ENCODE data around the gene KANK3.

The KANK3 gene

DNA sequence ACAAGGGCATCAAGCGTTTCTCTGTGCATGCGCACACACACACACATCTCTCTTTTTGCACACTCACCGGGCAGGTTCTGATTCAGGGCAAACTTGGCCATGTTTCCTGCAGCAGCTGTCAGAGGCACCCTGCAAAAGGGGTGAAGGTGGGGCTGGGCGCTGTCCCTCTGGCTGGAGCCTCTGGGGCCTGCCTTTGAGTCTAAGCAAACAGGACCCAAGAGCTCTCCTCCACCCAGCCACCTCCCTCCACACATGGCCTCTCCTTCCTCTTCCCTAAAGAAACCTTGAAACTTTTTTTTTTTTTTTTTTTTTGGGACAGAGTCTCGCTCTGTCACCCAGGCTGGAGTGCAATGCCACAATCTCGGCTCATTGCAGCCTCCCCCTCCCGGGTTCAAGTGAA is 5.3 kb downstream of the KANK3 start:
- Mint-ChIP-seq H3K27me3 (peaks cover 30 to 75% of the 10 kb centered on the region in 2 donors), H3K4me1 (peaks cover 16 to 26% of the 10 kb centered on the region in 2 donors), H3K27ac (peak overlapping the region; percentile 25), H3K4me3 (no peak overlapping the region), H3K36me3 (no peaks in the 10 kb centered on the region), H3K9me3 (no peaks in the 10 kb centered on the region)
- DNase-seq (no peak), ATAC-seq (replicated peaks) (no peak)

DNA sequence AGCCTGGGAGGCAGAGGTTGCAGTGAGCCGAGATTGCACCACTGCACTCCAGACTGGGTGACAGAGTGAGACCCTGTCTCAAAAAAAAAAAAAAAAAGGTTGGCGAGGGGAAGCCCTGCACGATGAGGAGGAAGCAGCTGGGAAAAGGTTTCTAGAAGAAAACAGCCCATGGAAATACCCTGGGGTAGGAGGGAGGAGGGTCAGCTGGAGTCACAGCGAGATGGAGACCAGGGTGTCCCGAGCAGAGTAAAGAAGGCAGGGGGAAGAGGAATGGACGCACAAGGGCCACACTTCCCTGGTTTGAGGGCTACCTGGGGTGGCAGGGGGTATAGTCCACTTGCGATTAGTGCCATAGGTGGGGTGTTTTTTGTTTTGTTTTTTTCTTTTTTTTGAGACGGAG is 6.4 kb downstream of the KANK3 start:
- Mint-ChIP-seq H3K4me3 (peak overlapping the region in 1 of 2 donors; percentile 26), H3K4me1 (peaks cover 16 to 21% of the 10 kb centered on the region in 2 donors), H3K9me3 (no peaks in the 10 kb centered on the region), H3K27me3 (peaks cover 30 to 70% of the 10 kb centered on the region in 2 donors), H3K36me3 (no peaks in the 10 kb centered on the region), H3K27ac (no peak overlapping the region)
- ATAC-seq (replicated peaks) (no peak), DNase-seq (no peak)

DNA sequence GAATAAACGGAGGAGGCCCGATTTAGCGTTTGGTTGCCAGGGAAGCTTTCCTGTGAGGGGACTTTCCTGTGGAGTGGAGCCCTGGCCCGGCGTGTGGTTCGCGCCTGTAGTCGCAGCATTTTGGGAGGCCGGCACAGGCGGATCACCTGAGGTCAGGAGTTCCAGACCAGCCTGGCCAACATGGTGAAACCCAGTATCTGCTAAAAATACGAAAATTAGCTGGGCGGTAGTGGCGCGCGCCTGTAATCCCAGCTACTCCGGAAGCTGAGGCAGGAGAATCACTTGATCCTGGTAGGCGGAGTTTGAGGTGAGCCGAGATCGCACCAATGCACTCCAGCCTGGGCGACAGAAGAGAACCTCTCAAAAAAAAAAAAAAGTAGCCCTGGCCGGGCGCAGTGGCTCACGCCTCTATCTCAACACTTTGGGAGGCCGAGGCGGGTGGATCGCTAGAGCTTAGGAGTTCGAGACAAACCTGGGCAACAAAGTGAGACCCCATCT is 6.9 kb downstream of the KANK3 start:
- ATAC-seq (replicated peaks), result no peak
- peaks cover 30 to 70% of the 10 kb centered on the region in 2 donors for H3K27me3 Mint-ChIP-seq
- no peak for DNase-seq
- H3K4me3 Mint-ChIP-seq, result peak overlapping the region; percentile 57 to 59
- no peaks in the 10 kb centered on the region for H3K36me3 Mint-ChIP-seq
- no peaks in the 10 kb centered on the region for H3K9me3 Mint-ChIP-seq
- H3K27ac Mint-ChIP-seq, result no peak overlapping the region
- peaks cover 16 to 21% of the 10 kb centered on the region in 2 donors for H3K4me1 Mint-ChIP-seq

DNA sequence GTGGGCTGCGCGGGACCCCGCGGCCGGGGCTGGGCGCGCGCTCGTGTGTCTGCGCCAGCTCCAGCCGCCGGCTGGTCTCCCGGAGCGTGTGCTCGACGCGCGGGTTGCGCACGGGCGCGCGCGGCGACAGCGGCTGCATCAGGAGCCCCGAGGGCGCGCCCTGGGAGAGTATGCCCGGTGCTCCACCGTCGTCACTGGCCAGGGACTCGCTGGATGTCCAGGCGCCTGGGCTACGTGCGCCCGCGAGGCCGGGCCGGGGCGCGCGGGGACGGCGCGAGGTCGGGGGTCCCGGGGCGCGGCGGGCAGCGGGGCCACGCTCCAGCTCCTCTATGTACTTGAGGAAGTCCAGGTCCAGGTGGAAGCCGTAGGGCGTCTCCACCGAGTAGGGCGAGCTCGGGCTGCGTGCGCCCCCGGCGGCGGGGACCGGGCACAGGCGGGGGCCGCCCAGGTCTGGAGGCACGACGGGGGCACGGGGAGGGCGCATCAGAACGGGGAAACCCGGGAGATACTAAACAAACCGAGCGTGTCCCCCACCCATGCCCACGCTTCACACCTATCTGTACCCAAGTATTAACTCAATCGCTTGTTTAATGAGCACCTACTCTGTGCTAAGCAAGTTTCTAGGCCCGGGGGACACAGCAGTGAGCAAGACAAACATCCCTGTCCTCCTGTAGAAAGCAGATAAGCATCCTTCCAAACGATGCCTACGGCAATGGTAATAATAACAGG is 7.6 kb downstream of the KANK3 start:
- peak; percentile 63 to 73 for ATAC-seq (replicated peaks)
- no peaks in the 10 kb centered on the region for H3K36me3 Mint-ChIP-seq

DNA sequence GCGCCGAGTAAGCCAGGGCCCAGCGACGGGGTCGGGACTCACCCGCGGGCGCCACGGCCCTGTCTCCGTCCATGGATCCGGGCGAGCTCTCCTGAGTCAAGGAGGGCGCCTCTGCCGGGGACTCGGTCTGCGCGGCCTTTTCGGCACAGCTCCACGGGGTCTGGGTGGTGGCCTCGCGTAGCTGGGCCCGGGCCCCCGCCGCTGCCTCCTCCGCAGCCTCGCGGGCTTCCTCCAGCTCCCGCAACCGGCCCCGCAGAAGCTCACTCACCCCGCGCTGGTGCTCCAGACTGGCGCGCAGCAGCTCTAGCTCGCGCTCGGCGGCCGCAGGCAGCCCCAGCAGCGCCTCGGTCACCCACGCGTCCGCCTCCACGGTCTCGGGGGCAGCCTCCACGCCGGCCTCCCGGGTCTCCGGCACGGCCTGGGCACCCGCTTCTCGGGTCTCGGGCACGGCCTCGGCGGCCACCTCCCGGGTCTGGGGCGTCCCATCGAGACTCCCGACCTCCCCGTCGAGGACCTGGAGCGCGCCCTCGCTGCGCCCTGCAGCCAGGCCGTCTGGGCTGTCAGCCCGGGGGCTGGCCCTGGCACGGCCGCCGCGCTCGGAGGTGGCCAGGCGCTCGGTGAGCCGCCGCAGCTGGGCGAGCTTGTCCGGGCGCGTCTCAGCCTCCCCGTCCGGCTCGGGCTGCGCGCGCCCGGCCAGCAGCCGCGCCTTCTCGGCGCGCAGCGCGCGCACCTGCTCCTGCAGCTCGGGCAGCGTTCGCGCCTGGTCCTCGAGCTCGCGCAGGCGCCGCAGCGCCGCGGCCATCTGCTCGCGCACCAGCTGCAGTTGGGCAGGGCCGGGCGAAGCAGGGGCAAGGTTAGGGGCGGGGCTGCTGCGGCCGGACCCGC is 8.4 kb downstream of the KANK3 start:
- ATAC-seq (replicated peaks), result peak; percentile 70 to 80
- DNase-seq, result peak; percentile 32
- Mint-ChIP-seq H3K36me3 (no peaks in the 10 kb centered on the region), H3K4me1 (peaks cover 12 to 18% of the 10 kb centered on the region in 2 donors), H3K9me3 (no peaks in the 10 kb centered on the region), H3K4me3 (peak overlapping the region; percentile 10 to 30), H3K27me3 (peaks cover 23 to 68% of the 10 kb centered on the region in 2 donors), H3K27ac (no peak overlapping the region)

More for the DNA sequence above, 7.6 kb downstream of the KANK3 start:
- peak overlapping the region; percentile 57 to 59 for H3K4me3 Mint-ChIP-seq
- H3K27ac Mint-ChIP-seq, result no peak overlapping the region
- DNase-seq, result peak; percentile 35
- no peaks in the 10 kb centered on the region for H3K9me3 Mint-ChIP-seq
- H3K27me3 Mint-ChIP-seq, result peaks cover 26 to 69% of the 10 kb centered on the region in 2 donors
- peaks cover 13 to 17% of the 10 kb centered on the region in 2 donors for H3K4me1 Mint-ChIP-seq

DNA sequence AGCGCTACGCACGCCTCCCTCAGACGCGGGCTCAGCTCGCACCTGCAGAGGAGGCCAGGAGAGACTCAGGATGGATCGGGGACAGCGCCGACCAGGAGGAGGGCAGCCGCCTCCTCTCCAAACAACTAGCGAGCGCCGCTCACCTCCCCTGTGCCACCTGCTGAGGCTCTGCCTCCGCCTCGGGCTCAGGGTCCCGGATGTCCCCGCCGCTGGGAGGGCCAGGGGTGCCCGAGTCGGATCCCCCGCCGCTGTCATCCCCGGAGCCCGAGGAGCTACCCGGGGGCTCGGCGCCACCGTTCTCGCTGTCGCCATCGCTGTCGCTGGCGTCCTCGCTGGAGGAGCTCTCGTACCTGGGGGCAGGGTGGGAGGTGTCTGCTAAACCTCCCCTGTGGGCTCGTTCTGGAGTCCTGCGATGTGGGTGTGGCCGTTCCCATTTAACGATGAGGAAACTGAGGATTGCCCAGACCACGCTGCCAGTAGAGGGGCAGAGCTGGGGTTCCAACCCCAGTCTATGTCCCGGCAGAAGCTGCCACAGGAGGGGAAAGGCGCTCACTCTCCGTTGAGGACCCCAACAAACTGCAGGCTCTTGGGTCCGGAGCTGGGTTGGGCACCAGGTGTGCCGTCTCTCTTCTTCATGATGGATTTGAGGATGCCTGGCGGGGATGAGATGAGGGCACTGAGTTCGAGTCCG is 9.2 kb downstream of the KANK3 start:
- H3K4me3 Mint-ChIP-seq, result peak overlapping the region; percentile 10 to 28
- H3K9me3 Mint-ChIP-seq, result no peaks in the 10 kb centered on the region

GRCh38 chr19:8332976-8333766 is 9.9 kb downstream of the KANK3 start:
- Mint-ChIP-seq H3K27ac (peak overlapping the region; percentile 37), H3K27me3 (peaks cover 25 to 65% of the 10 kb centered on the region in 2 donors), H3K4me1 (peaks cover 12 to 19% of the 10 kb centered on the region in 2 donors), H3K36me3 (no peaks in the 10 kb centered on the region), H3K4me3 (peak overlapping the region in 1 of 2 donors; percentile 39), H3K9me3 (no peaks in the 10 kb centered on the region)
- DNase-seq (no peak), ATAC-seq (replicated peaks) (no peak)

More for the DNA sequence above, 9.2 kb downstream of the KANK3 start:
- peaks cover 12 to 19% of the 10 kb centered on the region in 2 donors for H3K4me1 Mint-ChIP-seq
- H3K36me3 Mint-ChIP-seq, result no peaks in the 10 kb centered on the region
- DNase-seq, result no peak
- H3K27me3 Mint-ChIP-seq, result peaks cover 23 to 66% of the 10 kb centered on the region in 2 donors
- no peak overlapping the region for H3K27ac Mint-ChIP-seq
- ATAC-seq (replicated peaks), result no peak

GRCh38 chr19:8331263-8331845 is 11.7 kb downstream of the KANK3 start:
- Mint-ChIP-seq H3K9me3 (no peaks in the 10 kb centered on the region), H3K27ac (no peak overlapping the region), H3K36me3 (no peaks in the 10 kb centered on the region), H3K4me3 (no peak overlapping the region), H3K4me1 (peaks cover 8 to 14% of the 10 kb centered on the region in 2 donors), H3K27me3 (peaks cover 18 to 51% of the 10 kb centered on the region in 2 donors)
- no peak for DNase-seq
- no peak for ATAC-seq (replicated peaks)

GRCh38 chr19:8329996-8330395 is 13.1 kb downstream of the KANK3 start:
- ATAC-seq (replicated peaks) (peak in 1 of 2 donors; percentile 10), DNase-seq (no peak)
- no peaks in the 10 kb centered on the region for H3K36me3 Mint-ChIP-seq
- no peak overlapping the region for H3K4me3 Mint-ChIP-seq
- peaks cover 14 to 44% of the 10 kb centered on the region in 2 donors for H3K27me3 Mint-ChIP-seq
- no peak overlapping the region for H3K27ac Mint-ChIP-seq
- peaks cover 4 to 7% of the 10 kb centered on the region in 2 donors for H3K4me1 Mint-ChIP-seq
- H3K9me3 Mint-ChIP-seq, result no peaks in the 10 kb centered on the region

DNA sequence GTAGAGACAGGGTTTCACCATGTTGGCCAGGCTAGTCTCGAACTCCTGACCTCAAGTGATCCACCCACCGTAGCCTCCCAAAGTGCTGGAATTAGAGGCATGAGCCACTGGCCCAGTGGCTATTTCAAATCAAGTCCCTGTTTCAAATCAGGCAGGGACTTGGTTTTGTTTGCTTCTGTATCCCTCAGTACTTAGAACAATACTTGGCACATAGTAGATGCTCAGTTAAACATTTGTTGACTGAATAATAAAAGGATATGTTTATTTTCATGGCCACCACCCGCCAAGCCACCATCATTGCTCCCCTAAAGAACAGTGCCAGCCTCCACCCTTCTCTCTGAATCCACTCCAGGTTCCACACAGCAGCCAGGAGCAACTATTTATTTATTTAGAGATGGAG is 17.6 kb downstream of the KANK3 start:
- no peak overlapping the region for H3K27ac Mint-ChIP-seq
- H3K4me3 Mint-ChIP-seq, result no peak overlapping the region

GRCh38 chr19:8324186-8325050 is 18.6 kb downstream of the KANK3 start:
- no peaks in the 10 kb centered on the region for H3K9me3 Mint-ChIP-seq
- H3K27me3 Mint-ChIP-seq, result peaks cover 8 to 10% of the 10 kb centered on the region in 2 donors
- DNase-seq, result no peak
- H3K27ac Mint-ChIP-seq, result peak overlapping the region; percentile 81
- H3K36me3 Mint-ChIP-seq, result peaks cover 22 to 41% of the 10 kb centered on the region in 2 donors
- H3K4me3 Mint-ChIP-seq, result peak overlapping the region; percentile 11 to 98
- ATAC-seq (replicated peaks), result no peak
- peaks cover 15 to 39% of the 10 kb centered on the region in 2 donors for H3K4me1 Mint-ChIP-seq

More for the DNA sequence above, 17.6 kb downstream of the KANK3 start:
- Mint-ChIP-seq H3K27me3 (peaks cover 10 to 16% of the 10 kb centered on the region in 2 donors), H3K9me3 (no peaks in the 10 kb centered on the region), H3K4me1 (peaks cover 10 to 38% of the 10 kb centered on the region in 2 donors), H3K36me3 (peaks cover 21 to 36% of the 10 kb centered on the region in 2 donors)
- ATAC-seq (replicated peaks) (no peak), DNase-seq (no peak)

DNA sequence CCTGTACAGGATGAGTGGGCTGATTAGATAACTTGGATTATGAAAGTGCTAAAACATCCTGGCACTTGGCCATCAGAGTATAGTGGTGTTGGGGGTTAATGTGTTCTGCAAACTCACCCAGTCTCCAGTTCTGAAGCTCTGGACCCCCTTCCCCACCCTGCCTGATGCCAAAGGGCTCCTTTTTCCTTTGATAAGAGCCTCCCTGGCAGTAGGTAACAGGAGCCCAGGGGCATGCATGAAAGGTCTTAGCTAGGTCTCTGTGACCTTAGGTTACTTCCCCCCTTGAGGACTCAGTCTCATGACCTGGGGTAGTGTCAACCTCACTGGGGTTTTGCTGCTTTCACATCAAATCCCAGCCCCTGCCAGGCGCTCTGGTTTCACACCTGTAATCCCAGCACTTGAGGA is 19.3 kb downstream of the KANK3 start:
- H3K27ac Mint-ChIP-seq, result peak overlapping the region; percentile 81
- peaks cover 15 to 41% of the 10 kb centered on the region in 2 donors for H3K4me1 Mint-ChIP-seq
- peak overlapping the region; percentile 96 to 98 for H3K4me3 Mint-ChIP-seq
- H3K27me3 Mint-ChIP-seq, result peaks cover 7 to 10% of the 10 kb centered on the region in 2 donors
- no peaks in the 10 kb centered on the region for H3K9me3 Mint-ChIP-seq
- peak; percentile 12 to 19 for ATAC-seq (replicated peaks)
- no peak for DNase-seq
- H3K36me3 Mint-ChIP-seq, result peaks cover 22 to 42% of the 10 kb centered on the region in 2 donors
